ENCODE data around the gene GEMIN5. TPM values are rescaled to one million over a fixed set of nuclear protein-coding genes. Genes with fewer than 3 reads are reported as not detected.

The GEMIN5 gene
- total and polyA plus RNA-seq, 2 of the 4 experiments (the other 2 are of a cell fraction): 9.0 to 31.5 TPM

DNA sequence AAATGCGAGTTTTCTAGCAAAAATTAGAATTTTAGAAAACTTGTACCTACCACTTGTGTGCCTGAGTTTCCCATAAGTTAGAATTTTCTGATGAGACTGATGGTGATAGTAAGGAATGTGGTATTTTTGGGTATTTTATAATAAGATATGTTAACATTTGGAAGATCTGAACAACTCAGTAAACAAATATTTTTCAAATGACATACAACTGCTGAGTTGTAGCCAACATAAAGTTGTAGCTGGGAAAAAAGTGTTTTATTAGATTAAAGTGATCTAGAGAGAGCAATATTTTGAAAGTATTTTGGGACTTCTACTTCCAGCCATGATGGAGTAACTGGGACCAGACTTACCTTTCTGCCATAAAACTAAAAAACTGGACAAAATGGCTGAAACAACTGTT lies 37.9 kb downstream of the GEMIN5 start:
- TF ChIP-seq RFX5 (IDR thresholded peaks at IDR 0.05; ENCODE audit: low read depth, low read length): no peak
- no peak for TF ChIP-seq ELK1 (IDR thresholded peaks at IDR 0.05; ENCODE audit: borderline replicate concordance, low read depth, low read length)
- no peak for TF ChIP-seq USF2 (IDR thresholded peaks at IDR 0.05; ENCODE audit: low read depth, low read length)
- no peak for TF ChIP-seq MAZ (IDR thresholded peaks at IDR 0.05; ENCODE audit: borderline replicate concordance, low read depth, low read length)
- no peak for TF ChIP-seq NFE2L2 (IDR thresholded peaks at IDR 0.05; ENCODE audit: low read depth, low read length)
- no peak for TF ChIP-seq FOS (IDR thresholded peaks at IDR 0.05; ENCODE audit: low read depth, low read length)
- TF ChIP-seq, protein P1, sequence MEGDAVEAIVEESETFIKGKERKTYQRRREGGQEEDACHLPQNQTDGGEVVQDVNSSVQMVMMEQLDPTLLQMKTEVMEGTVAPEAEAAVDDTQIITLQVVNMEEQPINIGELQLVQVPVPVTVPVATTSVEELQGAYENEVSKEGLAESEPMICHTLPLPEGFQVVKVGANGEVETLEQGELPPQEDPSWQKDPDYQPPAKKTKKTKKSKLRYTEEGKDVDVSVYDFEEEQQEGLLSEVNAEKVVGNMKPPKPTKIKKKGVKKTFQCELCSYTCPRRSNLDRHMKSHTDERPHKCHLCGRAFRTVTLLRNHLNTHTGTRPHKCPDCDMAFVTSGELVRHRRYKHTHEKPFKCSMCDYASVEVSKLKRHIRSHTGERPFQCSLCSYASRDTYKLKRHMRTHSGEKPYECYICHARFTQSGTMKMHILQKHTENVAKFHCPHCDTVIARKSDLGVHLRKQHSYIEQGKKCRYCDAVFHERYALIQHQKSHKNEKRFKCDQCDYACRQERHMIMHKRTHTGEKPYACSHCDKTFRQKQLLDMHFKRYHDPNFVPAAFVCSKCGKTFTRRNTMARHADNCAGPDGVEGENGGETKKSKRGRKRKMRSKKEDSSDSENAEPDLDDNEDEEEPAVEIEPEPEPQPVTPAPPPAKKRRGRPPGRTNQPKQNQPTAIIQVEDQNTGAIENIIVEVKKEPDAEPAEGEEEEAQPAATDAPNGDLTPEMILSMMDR (conservative IDR thresholded peaks at IDR 0.05; ENCODE audit: low read depth, low read length): no peak
- Histone ChIP-seq H3K4ac (ENCODE audit: low read depth, low read length) (no peak overlapping the region), H4K5ac (ENCODE audit: low read depth, low read length) (no peak overlapping the region), H2AK5ac (ENCODE audit: low read depth, low read length) (no peak overlapping the region), H3K18ac (ENCODE audit: low read depth, low read length) (no peak overlapping the region), H3K27ac (ENCODE audit: insufficient read depth, low read length) (no peak overlapping the region), H4K8ac (ENCODE audit: low read depth in 2 of 2, low read length in 2 of 2) (no peak overlapping the region), H3K4me2 (ENCODE audit: low read depth, low read length) (no peak overlapping the region), H2BK20ac (ENCODE audit: low read depth, low read length) (no peak overlapping the region), H3K4me3 (ENCODE audit: insufficient read depth, low read depth, low read length) (no peak overlapping the region), H3K36me3 (ENCODE audit: control insufficient read depth, insufficient read depth, low read length) (peaks cover 45% of the 10 kb centered on the region), H3K4me1 (ENCODE audit: control insufficient read depth, insufficient read depth, low read length) (no peaks in the 10 kb centered on the region), H2AK9ac (replicated peaks; ENCODE audit: low read depth, low read length, poor library complexity) (no peak overlapping the region), H2BK120ac (ENCODE audit: low read depth, low read length) (no peak overlapping the region), H2AFZ (replicated peaks; ENCODE audit: low read length, poor library complexity) (no peak overlapping the region), H3K23ac (ENCODE audit: low read depth, low read length) (no peak overlapping the region), H2BK15ac (ENCODE audit: low read depth, low read length) (no peak overlapping the region), H3K79me1 (ENCODE audit: low read depth in 1 of 2, low read length in 2 of 2) (no peaks in the 10 kb centered on the region), H3K27me3 (ENCODE audit: control insufficient read depth, insufficient read depth, low read length) (no peaks in the 10 kb centered on the region), H3K14ac (replicated peaks; ENCODE audit: low read depth, low read length) (no peak overlapping the region), H4K20me1 (ENCODE audit: insufficient read depth, low read length) (no peaks in the 10 kb centered on the region), H2BK5ac (ENCODE audit: low read depth, low read length, poor library complexity, severe bottlenecking) (no peak overlapping the region), H3K9me3 (ENCODE audit: control insufficient read depth, insufficient read depth, low read length) (no peaks in the 10 kb centered on the region), H4K91ac (ENCODE audit: insufficient read depth, low read depth, low read length) (no peak overlapping the region), H3K9me1 (ENCODE audit: insufficient read depth, low read length) (no peaks in the 10 kb centered on the region), H3K56ac (ENCODE audit: extremely low read depth, insufficient read depth, low read length) (no peak overlapping the region), H3K9ac (ENCODE audit: low read depth, low read length) (no peak overlapping the region)
- POLR2A ChIA-PET (ENCODE audit: unreplicated experiment): no interaction called here
- no CpG with 5 or more reads among the region's 1 CpG for WGBS, 2 experiments (ENCODE audit: extremely low coverage in 2 of 2, insufficient read length in 1 of 2)
- BruUV-seq (replicated peaks): no TSS peak
- in situ Hi-C loops (cut with MboI; ENCODE audit: low sequenced_read_pairs): no loop called here
- dilution Hi-C loops (cut with HindIII; ENCODE audit: low sequenced_read_pairs, unreplicated experiment): no loop called here
- ATAC-seq (ENCODE audit: low read depth) (no peak), DNase-seq (no peak)
- CTCF ChIA-PET: interaction anchor here (0.7 kb wide), 1 partner anchor 30 kb away, joined by 3 read pairs; no protein-coding TSS in a partner anchor
- intact Hi-C loops (cut with micrococcal nuclease): no loop called here

All from IMR-90 (cell line).